DOHH2 (cell line): ENCODE results near the gene PTPRN2.

Experiments used
- H3F3A ChIP-seq: fragments of 200-600 bp; sonication (generic), shearing (Covaris generic); 2 replicates; pipeline ENCODE4 v1.6.0; 2016; ENCODE audit warnings: antibody characterized with exemption, mild to moderate bottlenecking; ENCODE audit not compliant: control insufficient read depth, insufficient read depth
- H3K27ac ChIP-seq: fragments of 200-600 bp; sonication (generic); 2 replicates; pipeline ENCODE4 v1.5.1; 2014; ENCODE audit warnings: low read depth, mild to moderate bottlenecking, low read length, moderate library complexity
- H3K27me3 ChIP-seq: fragments of 200-600 bp; sonication (generic); 2 replicates; pipeline ENCODE4 v1.6.1; 2014; ENCODE audit warnings: mild to moderate bottlenecking, low read length, mixed read lengths; ENCODE audit not compliant: control insufficient read depth
- H3K36me3 ChIP-seq: fragments of 200-600 bp; sonication (generic); 2 replicates; pipeline ENCODE4 v1.6.1; 2014; ENCODE audit warnings: mild to moderate bottlenecking, low read length, moderate library complexity, mixed read lengths; ENCODE audit not compliant: control insufficient read depth
- H3K4me1 ChIP-seq: fragments of 200-600 bp; sonication (generic); 2 replicates; pipeline ENCODE4 v1.6.1; 2014; ENCODE audit warnings: mild to moderate bottlenecking, low read length, mixed read lengths; ENCODE audit not compliant: control insufficient read depth
- H3K4me2 ChIP-seq: fragments of 200-600 bp; sonication (generic); 2 replicates; pipeline ENCODE4 v1.6.0; 2014; ENCODE audit warnings: mild to moderate bottlenecking, low read length, moderate library complexity
- H3K4me3 ChIP-seq: fragments of 200-600 bp; sonication (generic); 2 replicates; pipeline ENCODE4 v1.5.1; 2014; ENCODE audit warnings: mild to moderate bottlenecking, low read length, mixed read lengths
- H3K79me2 ChIP-seq: fragments of 200-600 bp; sonication (generic); 2 replicates; pipeline ENCODE4 v1.6.1; 2014; ENCODE audit warnings: mild to moderate bottlenecking, low read length, mixed read lengths; ENCODE audit not compliant: control insufficient read depth
- H3K9me2 ChIP-seq: fragments of 200-600 bp; sonication (generic); replicated peaks from 2 replicates; pipeline ENCODE4 v1.6.1; 2014; ENCODE audit warnings: mild to moderate bottlenecking, low read length, mixed read lengths; ENCODE audit not compliant: control insufficient read depth
- H3K9me3 ChIP-seq: fragments of 200-600 bp; sonication (generic); 2 replicates; pipeline ENCODE4 v1.6.1; 2014; ENCODE audit warnings: antibody characterized with exemption, low read length, mixed read lengths; ENCODE audit not compliant: control insufficient read depth, insufficient read depth
- H4K20me1 ChIP-seq: fragments of 200-600 bp; sonication (generic); 2 replicates; pipeline ENCODE4 v1.6.0; 2014; ENCODE audit warnings: low read depth, mild to moderate bottlenecking, antibody characterized with exemption, low read length, moderate library complexity; ENCODE audit not compliant: control insufficient read depth, insufficient read depth
- EZH2phosphoT487 ChIP-seq: fragments of 200-600 bp; sonication (generic); IDR thresholded peaks from 2 replicates; pipeline ENCODE4 v1.6.1; 2017; ENCODE audit warnings: borderline replicate concordance, mild to moderate bottlenecking, antibody characterized with exemption, low read length, moderate library complexity, mixed read lengths
- TF ChIP-seq, protein P1 (sequence below): fragments of 200-600 bp; sonication (generic); IDR thresholded peaks from one replicate; pipeline ENCODE4 v1.5.1; 2014; ENCODE audit warnings: antibody characterized with exemption, mild to moderate bottlenecking, low read depth, low read length; ENCODE audit not compliant: poor library complexity, severe bottlenecking

PTPRN2 gene

GRCh38 chr7:157650131-157650631 lies 937.4 kb downstream of the PTPRN2 start:
- TF ChIP-seq, protein P1, sequence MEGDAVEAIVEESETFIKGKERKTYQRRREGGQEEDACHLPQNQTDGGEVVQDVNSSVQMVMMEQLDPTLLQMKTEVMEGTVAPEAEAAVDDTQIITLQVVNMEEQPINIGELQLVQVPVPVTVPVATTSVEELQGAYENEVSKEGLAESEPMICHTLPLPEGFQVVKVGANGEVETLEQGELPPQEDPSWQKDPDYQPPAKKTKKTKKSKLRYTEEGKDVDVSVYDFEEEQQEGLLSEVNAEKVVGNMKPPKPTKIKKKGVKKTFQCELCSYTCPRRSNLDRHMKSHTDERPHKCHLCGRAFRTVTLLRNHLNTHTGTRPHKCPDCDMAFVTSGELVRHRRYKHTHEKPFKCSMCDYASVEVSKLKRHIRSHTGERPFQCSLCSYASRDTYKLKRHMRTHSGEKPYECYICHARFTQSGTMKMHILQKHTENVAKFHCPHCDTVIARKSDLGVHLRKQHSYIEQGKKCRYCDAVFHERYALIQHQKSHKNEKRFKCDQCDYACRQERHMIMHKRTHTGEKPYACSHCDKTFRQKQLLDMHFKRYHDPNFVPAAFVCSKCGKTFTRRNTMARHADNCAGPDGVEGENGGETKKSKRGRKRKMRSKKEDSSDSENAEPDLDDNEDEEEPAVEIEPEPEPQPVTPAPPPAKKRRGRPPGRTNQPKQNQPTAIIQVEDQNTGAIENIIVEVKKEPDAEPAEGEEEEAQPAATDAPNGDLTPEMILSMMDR, result no peak
- TF ChIP-seq EZH2phosphoT487, result no peak

DNA sequence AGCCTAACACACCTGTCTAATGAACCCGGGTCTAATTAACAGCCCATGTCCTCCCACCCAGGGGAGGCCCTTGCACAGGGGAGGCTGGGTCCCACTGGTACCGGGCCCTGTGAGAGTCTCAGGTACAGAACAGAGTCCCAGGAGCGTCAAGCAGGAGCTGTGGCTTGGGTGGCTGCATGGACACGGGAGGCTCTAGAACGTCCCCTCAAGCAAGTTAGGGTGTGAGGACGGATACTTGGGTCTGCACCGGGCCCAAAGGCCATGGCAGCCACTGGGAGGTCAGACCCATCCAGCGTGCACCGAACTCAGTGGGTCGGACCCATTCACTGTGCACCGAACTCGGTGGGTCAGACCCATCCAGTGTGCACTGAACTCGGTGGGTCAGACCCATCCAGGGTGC lies 941.1 kb downstream of the PTPRN2 start:
- Histone ChIP-seq H3K4me1 (no peaks in the 10 kb centered on the region), H3F3A (no peaks in the 10 kb centered on the region), H3K4me2 (no peak overlapping the region), H3K9me2 (no peaks in the 10 kb centered on the region), H3K36me3 (no peaks in the 10 kb centered on the region), H3K27me3 (no peaks in the 10 kb centered on the region), H4K20me1 (no peaks in the 10 kb centered on the region), H3K27ac (no peak overlapping the region), H3K4me3 (no peak overlapping the region), H3K9me3 (peaks cover 10% of the 10 kb centered on the region; the same call in 1 of the 2 replicates), H3K79me2 (no peaks in the 10 kb centered on the region)
- TF ChIP-seq, protein P1, result no peak
- TF ChIP-seq EZH2phosphoT487, result no peak

More at GRCh38 chr7:157650131-157650631, 937.4 kb downstream of the PTPRN2 start:
- Histone ChIP-seq H4K20me1 (no peaks in the 10 kb centered on the region), H3K4me1 (no peaks in the 10 kb centered on the region), H3F3A (no peaks in the 10 kb centered on the region), H3K4me3 (no peak overlapping the region), H3K9me2 (no peaks in the 10 kb centered on the region), H3K27ac (no peak overlapping the region), H3K4me2 (no peak overlapping the region), H3K79me2 (no peaks in the 10 kb centered on the region), H3K27me3 (no peaks in the 10 kb centered on the region), H3K9me3 (peaks cover 9% of the 10 kb centered on the region; the same call in 1 of the 2 replicates), H3K36me3 (no peaks in the 10 kb centered on the region)

DNA sequence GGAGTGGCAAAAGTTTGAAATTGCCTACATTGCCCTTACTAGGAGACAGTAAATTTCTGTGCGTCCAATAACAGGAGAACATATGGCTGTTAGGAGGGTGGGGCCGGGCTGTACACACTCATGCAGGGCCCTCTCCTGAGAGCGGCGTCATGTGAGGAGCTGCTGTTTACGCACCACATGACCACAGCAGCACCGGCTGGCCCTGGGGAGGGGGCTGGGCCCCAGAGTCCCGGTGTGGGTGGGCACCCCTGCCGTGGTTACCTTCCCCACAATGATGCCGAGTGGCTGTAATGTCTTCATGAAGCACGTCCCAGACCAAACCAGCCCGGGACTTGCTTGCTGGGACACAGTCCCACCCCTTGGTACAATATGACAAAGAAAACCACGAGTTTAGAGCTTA lies 942.1 kb downstream of the PTPRN2 start:
- Histone ChIP-seq H3K79me2 (no peaks in the 10 kb centered on the region), H3K27ac (no peak overlapping the region)

More for the DNA sequence above, 942.1 kb downstream of the PTPRN2 start:
- Histone ChIP-seq H3F3A (no peaks in the 10 kb centered on the region), H3K4me2 (no peak overlapping the region), H4K20me1 (no peaks in the 10 kb centered on the region), H3K36me3 (no peaks in the 10 kb centered on the region), H3K4me3 (no peak overlapping the region), H3K27me3 (no peaks in the 10 kb centered on the region), H3K9me3 (peaks cover 11% of the 10 kb centered on the region), H3K4me1 (no peaks in the 10 kb centered on the region), H3K9me2 (no peaks in the 10 kb centered on the region)
- TF ChIP-seq, protein P1, result no peak
- no peak for TF ChIP-seq EZH2phosphoT487
